D721Med (cell line): ENCODE measurements around the gene SLMAP.

Experiments
- DNase-seq: peaks from one replicate; pipeline ENCODE4 v3.0.0; 2011; ENCODE audit warnings: low spot score; ENCODE audit not compliant: insufficient read length
- FAIRE-seq: peaks from 2 replicates; lab custom pipeline; 2011; peaks lifted over from hg19 to GRCh38; lab: Jason Lieb, UNC
- TF ChIP-seq, protein P1 (sequence below): IDR thresholded peaks from 2 replicates; pipeline ENCODE4 v1.5.1; 2012; ENCODE audit warnings: mild to moderate bottlenecking, control low read depth; ENCODE audit not compliant: insufficient read depth; ENCODE audit errors: missing control alignments

Gene SLMAP

GRCh38 chr3:57778494-57778893 is 22.4 kb downstream of the SLMAP start:
- TF ChIP-seq, protein P1, sequence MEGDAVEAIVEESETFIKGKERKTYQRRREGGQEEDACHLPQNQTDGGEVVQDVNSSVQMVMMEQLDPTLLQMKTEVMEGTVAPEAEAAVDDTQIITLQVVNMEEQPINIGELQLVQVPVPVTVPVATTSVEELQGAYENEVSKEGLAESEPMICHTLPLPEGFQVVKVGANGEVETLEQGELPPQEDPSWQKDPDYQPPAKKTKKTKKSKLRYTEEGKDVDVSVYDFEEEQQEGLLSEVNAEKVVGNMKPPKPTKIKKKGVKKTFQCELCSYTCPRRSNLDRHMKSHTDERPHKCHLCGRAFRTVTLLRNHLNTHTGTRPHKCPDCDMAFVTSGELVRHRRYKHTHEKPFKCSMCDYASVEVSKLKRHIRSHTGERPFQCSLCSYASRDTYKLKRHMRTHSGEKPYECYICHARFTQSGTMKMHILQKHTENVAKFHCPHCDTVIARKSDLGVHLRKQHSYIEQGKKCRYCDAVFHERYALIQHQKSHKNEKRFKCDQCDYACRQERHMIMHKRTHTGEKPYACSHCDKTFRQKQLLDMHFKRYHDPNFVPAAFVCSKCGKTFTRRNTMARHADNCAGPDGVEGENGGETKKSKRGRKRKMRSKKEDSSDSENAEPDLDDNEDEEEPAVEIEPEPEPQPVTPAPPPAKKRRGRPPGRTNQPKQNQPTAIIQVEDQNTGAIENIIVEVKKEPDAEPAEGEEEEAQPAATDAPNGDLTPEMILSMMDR, result no peak
- DNase-seq (no peak), FAIRE-seq (no peak)

GRCh38 chr3:57779666-57780065 is 23.6 kb downstream of the SLMAP start:
- TF ChIP-seq, protein P1, result no peak
- no peak for DNase-seq
- FAIRE-seq, result no peak

DNA sequence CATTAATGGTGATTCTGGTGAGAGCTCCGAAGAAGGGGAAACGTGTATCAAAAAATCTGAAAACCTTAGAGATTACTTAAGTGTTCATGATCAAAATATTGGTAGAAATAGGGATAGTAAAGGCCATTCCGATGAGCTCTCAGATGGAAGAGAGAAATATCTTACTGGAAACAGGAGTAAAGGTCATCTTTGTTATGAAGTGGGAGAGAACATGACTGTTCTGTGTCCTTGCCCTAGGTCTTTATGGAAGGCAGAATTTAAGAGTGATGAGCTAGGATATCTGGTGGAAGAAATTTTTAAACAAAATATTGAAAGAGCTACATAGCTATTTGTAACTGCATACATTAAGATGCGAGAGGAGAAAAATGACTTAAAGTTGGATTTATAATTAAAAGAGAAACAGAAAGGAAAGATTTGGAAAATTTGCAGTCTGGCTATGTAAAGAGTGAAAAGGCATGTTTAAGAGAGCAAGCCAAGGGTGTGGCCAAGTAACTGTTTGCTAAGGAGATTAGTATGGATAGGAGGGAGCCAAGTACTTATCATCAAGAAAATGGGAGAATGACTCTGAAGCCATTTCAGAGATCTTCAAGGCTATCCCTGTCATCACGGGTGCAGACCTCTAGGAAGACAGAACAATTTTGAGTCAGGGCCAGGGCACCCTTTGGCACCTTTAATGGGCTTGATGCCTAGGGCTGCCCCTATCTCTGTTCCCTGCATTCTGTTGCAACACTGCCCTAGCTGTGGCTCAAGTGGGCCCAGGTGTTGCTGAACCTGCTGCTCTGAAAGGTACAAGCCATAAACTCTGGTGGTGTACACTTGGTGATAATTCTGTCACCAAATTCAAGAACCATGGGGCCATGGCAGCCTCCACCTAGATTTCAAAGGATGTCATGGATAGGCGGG is 27.3 kb downstream of the SLMAP start:
- DNase-seq, result no peak
- no peak for FAIRE-seq
- TF ChIP-seq, protein P1, result no peak

DNA sequence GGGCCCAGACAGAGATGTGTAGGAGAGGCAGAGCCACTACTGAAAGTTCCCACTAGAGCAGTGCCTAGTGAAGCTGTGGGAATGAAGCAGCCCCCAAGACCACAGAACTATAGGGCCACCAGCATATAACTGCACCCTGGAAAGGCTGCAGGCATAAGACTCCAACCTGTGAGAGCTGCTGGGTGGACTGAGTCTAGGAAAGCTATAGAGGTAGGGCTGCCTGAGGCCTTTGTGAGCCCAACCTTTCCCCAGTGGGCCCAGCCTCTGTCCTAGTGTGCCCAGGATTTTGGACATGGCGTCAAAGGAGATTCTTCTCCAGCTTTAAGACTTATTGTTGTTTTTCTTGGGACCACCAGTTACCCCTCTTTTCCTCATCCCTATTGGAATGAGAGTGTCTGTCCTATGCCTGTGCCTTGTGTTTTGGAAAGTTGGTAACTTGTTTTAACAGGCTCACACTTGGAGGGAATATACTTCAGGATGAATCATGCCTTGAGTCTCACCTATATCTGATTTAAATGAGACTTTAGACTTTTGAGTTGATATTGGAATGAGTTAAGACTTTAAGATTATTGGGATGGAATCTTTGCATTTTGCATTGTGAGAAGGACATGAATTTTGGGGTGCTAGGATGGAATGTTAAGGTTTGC is 28.1 kb downstream of the SLMAP start:
- TF ChIP-seq, protein P1, result no peak
- no peak for DNase-seq
- FAIRE-seq, result no peak

- FAIRE-seq (no peak), DNase-seq (no peak)
- TF ChIP-seq, protein P1, result no peak
Observed at GRCh38 chr3:57785446-57785845, 29.3 kb downstream of the SLMAP start.

DNA sequence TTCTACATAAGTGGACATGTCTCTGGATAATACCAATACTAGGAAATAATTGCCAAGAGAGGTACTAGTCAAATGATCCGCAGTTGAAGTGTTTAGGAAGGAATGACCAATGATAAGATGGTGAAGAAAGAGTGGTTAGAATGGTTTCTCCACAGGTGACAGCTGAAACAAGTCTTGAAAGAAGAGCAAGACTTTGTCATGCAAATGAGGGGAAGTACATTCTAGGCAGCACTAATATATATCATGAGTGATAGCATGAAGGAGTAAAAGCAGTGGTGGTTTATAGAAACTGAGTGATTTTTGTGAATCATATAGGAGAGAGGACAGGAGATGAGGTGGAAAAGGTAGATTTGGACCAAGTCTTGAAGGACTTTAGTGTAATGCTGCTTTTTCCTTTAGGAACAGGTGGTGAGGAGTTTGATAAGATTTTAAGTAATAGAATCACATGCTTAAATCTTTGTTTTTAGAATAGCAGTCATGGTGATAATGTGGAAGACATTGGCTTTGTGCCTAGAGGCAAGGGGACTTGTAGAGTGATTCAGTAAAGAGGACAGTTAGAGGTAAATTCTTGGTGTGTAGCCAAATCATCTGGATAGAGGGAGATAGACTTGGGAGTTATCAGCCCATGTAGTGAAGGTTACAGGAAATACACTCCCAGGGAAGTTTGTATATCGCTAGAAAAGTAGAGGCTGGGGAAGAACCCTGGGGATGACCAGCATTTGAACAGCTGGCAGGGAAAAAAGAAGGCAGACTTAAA is 31.9 kb downstream of the SLMAP start:
- TF ChIP-seq, protein P1, result no peak
- FAIRE-seq, result no peak
- no peak for DNase-seq
